HG02885 (cell line): ENCODE measurements around the gene USP16.
A peak's percentile ranks its signal among the peaks of the same experiment; 100 is the strongest.
"Not testable (repeated sequence)": the region's sequence is repeated elsewhere in the genome, so short reads cannot be mapped to it uniquely, and the experiment has no call there.

Experiments used
- ATAC-seq: cut with Tn5 transposase; IDR thresholded peaks from one replicate; pipeline ENCODE4 v1.9.1; 2021; ENCODE audit warnings: mild to moderate bottlenecking; ENCODE audit not compliant: unreplicated experiment, poor library complexity

USP16 gene

DNA sequence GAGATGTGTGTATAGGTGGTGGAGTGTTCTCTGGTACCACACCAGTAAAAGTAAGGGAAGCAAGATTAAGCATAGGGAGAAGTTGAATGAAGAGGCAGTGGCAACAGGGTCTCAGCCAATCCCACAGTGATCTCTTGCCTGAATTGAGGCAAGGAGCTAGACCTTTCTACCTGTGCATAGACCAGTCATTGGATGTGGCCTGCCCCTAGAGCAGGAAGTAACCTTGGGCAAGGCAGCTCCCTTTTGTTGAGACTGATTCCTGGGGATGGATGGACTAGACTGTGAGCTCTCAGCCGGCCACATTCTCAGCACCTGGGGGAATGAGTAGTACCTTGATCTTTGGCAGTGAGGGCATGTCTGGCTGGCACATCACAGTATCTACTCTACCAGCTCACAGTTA, 6.4 kb downstream of the USP16 start:
- ATAC-seq = no peak

DNA sequence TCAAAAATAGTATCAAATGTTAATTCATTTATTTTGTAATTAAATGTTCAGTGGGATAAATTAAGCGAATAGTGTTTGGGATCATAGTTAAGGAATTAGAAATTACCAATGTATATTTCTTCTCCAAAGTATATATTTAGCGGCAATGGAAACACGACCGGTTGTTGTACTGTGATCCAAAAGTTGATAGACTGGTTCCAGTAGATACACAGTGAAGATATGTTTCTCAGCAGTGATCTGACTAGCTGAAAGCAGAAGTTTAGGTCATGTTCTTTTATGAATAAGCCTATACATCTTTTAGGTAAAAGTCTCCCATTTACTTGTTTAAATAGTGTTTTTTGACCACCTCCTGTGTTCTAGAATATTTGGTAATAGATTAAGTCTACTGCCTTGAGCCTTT, 8.8 kb downstream of the USP16 start:
- no peak for ATAC-seq

- ATAC-seq = no peak
These were observed 9.4 kb downstream of the USP16 start for GRCh38 chr21:29033871-29034270.

DNA sequence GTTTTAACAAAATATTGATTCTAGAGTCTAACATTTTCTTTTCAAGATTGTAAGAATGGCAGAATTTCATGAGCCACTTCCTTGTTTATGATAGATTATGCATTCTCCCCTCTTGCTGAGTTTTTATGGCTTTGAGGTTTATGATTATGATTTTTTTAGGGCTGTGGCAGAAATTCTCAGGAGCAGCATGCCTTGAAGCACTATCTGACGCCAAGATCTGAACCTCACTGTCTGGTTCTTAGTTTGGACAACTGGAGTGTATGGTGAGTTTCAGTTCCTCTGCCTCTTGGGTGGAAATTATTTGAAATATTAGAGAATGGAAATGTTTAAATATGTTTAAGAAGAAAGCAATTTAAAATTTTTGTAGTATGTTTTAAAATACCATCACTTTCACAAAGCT, 10.2 kb downstream of the USP16 start:
- ATAC-seq = peak; percentile 68

GRCh38 chr21:29052224-29052623, 27.8 kb downstream of the USP16 start:
- ATAC-seq = no peak

DNA sequence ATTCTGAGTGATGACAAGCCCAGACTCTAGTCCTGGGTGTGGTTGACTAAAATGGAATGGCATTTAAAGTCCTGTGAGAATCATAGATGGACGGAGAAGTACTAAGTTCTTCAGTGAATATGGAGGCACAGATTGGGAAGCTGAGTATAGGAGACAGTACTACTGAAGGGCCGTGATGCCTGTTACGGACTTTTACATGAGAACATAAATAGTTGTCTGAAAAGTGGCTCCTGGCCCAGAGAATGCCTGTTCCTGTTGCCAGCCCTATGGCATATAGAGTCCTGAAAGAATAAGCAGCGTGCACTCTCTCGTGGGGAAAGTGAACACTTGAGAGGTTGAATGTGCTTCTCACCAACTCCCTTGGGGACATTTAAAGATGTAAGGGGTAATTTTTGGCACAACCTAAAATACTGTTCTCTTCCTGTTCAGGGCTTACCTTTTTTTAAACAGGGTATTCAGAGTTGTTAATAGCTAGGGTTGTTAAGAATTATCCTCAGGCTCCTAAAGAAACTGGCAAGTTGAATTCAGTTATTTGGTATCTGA, 28.6 kb downstream of the USP16 start:
- peak; percentile 43 for ATAC-seq

- peak; percentile 12 for ATAC-seq
These were observed 29.2 kb downstream of the USP16 start for GRCh38 chr21:29053656-29054055.

GRCh38 chr21:29055080-29055479, 30.6 kb downstream of the USP16 start:
- no peak for ATAC-seq

- ATAC-seq = no peak
These were observed 31.5 kb downstream of the USP16 start for GRCh38 chr21:29056005-29056404.

DNA sequence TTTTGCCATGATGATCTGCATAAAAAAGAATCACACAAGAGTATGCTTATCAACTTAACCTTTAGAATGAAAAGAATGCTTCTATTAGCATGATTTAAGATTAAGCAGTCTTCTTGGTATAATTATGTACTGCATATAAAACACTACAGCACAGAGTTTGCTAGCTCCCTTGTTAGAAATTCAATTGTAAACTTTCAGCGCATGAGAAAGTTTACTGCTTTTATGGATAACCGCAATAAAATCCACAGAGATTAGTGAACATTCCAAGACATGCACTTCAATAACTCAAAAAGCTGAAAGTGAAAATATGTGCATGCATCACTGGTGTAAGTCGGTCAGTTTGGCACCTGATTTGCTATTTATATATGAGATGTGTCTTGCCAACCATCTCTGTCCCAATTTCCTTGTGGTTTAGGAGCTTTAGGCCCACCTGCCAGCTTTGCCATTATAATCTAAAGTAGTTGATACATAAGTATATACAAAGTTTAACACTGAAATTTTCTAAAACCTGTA, 32.1 kb downstream of the USP16 start:
- no peak for ATAC-seq

GRCh38 chr21:29064850-29065481, 40.5 kb downstream of the USP16 start:
- ATAC-seq = peak; percentile 100

DNA sequence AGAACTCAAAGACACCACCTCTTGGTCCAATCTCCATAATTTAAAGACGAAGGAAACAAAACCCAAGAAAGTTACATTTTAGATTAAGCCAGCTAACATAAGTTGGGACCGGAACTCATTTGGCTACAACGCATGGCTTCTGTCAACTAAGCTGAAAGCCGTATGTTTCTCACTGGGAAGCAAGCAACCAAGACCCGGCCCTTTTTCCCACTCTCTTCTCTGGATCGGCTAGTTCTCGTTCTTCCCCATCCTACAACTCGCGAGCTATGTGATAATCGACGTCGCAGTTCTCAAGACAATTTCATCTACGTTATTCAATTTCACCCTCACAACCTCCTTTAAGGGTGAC, 48.4 kb downstream of the USP16 start:
- no peak for ATAC-seq

GRCh38 chr21:29073222-29074006, 48.9 kb downstream of the USP16 start, which contains the start of gene CCT8:
CCT8 (minus strand) TSS chr21:29073648; CDS start chr21:29073590, 58 bp downstream.
- peak; percentile 91 for ATAC-seq

DNA sequence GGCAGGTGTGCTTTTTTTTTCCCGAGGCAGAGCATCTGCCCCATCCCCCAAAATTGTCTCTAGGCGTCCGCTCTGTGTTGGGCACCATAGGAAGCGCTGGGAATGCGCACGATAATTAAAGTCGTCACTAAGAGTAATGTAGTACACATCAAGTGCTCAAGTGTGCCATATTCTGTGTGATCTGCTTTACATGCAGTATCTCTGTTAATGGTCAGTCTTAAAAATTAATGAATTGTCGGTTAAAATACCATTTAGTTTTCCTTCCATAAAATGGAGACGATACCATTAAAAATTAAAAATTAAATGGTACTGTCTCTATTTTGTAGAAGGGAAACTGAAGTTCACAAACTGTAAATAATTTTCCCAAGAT, 49.5 kb downstream of the USP16 start:
- ATAC-seq = peak; percentile 24

DNA sequence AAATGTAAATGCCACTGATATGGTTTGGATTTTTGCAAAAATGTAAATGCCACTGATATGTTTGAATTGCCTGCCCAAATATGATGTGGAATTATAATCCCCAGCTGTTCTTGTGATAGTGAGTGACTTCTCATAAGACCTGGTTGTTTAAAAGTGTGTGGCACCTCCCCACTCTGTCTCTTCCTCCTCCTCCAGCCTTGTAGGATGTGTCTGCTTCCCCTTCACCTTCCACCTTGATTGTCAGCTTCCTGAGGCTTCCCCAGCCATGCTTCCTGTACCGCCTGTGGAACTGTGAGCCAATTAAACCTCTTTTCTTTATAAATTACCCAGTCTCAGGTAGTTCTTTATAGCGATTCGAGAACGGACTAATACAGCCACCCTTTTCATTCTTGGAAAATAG, 50.3 kb downstream of the USP16 start:
- ATAC-seq = no peak

DNA sequence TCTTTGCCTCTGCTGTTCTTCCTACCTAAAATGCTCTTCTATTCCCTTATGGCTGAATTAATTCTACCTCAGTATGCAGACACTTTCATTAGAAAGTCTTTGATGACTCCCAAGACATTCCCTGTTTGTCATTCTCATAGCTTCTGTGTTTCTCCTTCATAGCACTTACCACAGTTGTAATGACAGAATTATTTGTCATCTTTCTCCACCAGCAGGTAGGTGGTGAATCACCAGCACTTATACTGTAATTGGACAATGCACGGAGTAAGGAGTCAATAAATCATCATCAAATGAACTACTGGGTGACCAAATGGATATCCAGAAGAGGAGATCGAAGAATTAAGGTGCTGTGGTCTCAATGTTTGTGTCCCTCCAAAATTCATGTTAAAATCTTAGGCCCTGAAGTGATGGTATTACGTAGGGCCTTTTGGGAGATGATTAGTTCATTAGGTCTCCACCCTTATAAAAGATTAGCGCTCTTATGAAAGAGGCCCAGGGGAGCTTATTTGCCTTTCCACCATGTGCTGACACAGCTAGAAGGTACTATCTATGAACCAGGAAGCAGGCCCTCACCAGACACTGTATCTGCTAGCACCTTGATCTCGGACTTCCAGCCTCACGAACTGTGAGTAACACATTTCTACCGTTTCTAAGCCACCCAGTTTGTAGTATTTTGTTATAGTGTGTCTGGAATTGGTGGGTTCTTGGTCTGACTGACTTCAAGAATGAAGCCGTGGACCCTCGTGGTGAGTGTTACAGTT, 51.4 kb downstream of the USP16 start:
- ATAC-seq = no peak

DNA sequence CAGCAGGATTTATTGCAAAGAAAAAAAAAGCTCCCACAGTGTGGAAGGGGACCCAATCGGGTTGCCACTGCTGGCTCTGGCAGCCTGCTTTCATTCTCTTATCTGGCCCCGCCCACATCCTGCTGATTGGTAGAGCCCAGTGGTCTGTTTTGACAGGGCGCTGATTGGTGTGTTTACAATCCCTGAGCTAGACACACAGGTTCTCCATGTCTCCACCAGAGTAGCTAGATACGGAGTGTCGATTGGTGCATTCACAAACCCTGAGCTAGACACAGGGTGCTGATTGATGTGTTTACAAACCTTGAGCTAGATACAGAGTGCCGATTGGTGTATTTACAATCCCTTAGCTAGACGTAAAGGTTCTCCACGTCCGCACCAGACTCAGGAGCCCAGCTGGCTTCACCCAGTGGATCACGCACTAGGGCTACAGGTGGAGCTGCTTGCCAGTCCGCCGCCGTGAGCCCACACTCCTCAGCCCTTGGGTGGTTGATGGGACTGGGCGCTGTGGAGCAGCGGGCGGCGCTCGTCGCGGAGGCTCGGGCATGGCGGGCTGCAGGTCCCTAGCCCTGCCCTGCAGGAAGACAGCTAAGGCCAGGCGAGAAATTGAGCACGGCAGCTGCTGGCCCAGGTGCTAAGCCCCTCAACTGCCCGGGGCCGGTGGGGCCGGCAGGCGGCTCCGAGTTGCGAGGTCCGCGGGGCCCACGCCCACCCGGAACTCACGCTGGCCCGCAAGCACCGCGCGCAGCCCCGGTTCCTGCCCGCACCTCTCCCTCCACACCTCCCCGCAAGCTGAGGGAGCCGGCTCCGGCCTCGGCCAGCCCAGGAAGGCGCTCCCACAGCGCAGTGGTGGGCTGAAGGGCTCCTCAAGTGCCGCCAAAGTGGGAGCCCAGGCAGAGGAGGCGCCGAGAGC, 52.5 kb downstream of the USP16 start:
- not testable (repeated sequence) for ATAC-seq

GRCh38 chr21:29077651-29078090, 53.2 kb downstream of the USP16 start:
- ATAC-seq = no peak

DNA sequence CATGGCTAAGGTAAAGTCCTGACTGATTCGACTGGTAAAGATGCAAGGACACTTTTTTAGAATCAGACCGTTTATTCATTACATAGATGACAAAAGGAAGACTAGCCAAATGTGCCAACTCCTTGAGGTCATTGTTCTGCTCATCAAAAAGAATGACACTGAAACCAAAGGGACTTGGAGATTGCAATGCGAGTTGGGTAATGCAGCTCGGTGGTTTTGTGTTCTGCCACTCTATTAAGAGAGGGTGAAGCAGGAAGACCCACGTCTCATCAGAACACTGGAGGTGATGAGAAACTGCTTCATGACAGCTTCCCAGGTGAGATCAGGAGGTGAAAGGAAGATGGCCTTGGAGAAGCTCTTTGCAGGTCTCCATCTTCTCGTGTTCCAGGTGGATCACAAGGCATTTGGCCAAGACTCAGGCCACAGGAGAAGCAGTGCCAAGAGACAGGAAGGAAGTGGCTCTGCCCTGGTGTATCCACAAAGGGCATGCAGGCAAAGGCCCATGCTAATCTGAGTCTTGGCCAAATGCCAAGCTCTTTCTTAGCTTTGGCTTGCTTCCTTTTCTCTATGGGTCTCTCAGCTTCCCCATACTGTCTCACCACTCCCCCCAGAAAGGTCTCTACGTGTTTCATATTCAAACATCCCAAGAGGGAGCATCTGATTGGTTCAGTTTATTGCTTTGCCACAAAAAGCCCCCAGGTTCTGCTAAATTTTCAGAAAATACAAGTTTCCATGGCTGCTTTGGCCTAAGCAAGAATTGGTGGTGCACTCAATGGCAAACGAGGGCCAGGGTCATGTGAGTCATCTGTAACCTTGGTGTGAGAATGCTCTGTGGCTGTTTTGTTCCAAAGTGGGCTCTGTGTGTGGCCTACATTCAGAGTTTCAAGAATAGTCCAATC, 54.6 kb downstream of the USP16 start:
- peak; percentile 64 for ATAC-seq
